Nucleus accumbens (tissue), 56 donors: Measurements from ENCODE around the gene HIBADH.
"Not testable (repeated sequence)": the region's sequence is repeated elsewhere in the genome, so short reads cannot be mapped to it uniquely, and the experiment has no call there.

ENCODE experiments used
- DNase-seq, 56 donors: peaks; one replicate each; lab custom pipeline; 2025; lab: John Stamatoyannopoulos, UW

Gene HIBADH

DNA sequence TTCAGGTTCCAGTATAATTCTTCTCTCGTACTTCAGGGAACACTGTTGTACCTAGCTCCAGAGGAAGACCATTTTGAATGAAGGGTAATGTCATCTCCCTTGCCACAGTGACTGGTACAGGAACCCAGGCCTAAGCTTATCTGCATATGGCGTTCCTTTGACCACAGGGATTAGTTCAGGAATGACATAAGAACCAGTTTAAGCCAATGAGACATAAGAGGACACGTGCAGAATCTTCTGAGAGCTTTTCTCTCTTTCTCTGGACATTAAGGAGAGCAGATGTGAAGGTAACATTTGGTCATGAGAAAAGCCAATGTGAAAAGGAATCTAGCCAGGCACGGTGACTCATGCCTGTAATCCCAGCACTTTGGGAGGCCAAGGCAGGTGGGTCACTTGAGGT is 21.8 kb upstream of the HIBADH start:
- DNase-seq, result no peak

DNA sequence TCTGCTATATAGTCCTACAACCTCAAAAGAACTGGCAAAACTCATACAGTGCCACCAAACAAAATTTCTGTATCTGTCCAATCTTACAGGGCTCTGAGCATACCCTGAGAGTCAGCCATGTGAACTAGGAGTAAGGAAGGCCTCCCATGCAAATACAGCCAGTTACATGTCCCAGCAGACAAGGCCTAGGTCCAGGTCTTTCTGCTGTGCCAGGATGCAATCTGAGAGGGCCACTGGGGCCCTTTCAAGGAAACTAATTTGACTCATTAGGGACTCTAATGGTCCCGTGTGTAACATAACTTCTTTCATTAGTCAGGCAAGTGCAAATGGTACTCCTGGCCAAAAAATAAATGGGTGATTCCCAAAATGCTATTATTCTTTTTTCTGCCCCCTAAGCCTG is 17.9 kb upstream of the HIBADH start:
- DNase-seq, result no peak

DNA sequence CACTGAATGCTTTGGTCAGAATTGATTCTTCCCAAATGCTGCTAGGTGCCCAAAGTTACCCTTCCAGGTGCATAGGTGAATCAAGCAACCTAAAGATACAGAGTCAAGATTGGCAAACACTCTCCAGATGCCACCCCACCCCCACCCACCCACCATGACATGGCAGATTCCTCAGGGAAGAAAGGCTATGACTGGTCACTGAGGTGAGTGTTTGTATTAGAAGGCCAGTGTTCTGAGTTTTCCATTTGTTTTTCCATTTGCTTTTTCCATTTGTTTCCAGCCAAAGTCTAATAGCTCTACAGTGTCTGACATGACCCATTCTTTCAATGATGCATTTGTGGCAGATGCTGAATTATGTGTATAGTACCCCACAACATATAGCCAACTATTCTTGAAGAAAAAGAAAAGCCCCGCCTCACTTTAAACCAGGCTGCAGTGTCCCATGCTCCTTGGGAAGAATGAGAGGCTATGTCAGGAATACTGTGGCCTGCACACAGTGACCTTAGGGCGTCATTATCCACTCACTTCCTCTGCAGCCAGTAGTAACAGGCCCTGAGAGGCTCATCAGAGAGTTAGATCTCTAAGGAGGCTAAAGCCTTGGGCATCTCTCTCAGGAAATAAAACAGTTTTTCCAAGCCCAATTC is 16.1 kb upstream of the HIBADH start:
- DNase-seq, result no peak

DNA sequence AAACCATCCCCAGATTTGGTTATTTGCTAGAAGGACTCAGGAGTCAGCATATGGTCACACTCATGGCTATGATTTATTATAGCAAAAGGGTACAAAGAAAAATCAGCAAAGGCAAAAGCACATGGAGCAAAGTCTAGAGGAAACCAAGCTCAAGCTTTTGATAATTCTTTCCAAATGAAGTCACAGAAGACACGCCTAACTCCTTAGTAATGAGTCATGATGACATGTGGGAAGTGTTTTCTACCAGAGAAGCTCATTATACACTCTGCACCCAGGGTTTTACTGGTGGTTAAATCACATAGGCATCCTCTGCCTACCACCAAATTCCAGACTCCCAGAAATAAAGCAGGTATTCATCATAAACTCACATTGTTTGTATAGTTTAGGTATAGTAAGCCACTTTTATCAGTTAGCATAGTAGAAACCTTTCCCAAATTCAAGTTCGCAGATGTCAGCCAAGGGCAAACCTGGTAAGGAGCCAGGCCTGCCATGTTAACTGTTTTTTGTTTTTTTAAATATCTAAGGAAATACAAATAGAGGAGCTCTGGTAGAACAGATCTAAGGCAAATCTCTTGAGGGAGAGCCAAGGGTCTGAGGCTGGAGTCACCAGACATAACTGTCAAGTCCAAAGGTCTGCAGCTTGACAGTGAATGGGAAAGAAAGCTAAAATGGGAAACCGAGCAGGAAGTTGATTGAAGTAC is 15.4 kb upstream of the HIBADH start:
- peak in 3 of 56 donors; percentile 7 to 12 (median 8) for DNase-seq

DNA sequence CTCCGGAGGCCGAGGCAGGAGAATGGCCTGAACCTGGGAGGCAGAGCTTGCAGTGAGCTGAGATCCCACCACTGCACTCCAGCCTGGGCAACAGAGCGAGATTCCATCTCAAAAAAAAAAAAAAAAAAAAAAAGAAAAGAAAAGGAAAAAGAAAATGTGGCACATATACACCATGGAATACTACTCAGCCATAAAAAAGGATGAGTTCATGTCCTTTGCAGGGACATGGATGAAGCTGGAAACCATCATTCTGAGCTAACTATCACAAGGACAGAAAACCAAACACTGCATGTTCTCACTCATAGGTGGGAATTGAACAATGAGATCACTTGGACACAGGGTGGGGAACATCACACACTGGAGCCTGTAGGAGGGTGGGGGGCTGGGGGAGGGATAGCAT is 11.4 kb upstream of the HIBADH start:
- DNase-seq, result not testable (repeated sequence)

DNA sequence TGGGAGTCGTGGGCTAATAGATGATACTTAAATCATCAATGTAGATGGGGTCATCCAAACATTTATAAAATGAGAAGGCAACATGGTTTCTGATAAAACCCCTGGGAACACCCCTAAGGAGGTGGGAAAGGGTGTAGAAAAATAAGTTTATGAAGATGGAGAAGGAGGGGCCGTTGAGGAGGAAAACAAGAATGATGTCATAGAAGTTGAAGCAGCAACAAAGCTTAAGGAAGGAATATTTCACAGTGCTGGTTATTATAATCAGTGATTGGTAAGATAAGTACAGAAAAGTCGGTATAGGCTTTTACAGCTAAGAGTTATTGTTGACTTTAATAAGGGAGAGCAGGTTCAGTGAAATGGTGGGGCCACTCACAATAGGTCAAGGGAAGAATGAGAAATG is 9.0 kb upstream of the HIBADH start:
- DNase-seq, result no peak

DNA sequence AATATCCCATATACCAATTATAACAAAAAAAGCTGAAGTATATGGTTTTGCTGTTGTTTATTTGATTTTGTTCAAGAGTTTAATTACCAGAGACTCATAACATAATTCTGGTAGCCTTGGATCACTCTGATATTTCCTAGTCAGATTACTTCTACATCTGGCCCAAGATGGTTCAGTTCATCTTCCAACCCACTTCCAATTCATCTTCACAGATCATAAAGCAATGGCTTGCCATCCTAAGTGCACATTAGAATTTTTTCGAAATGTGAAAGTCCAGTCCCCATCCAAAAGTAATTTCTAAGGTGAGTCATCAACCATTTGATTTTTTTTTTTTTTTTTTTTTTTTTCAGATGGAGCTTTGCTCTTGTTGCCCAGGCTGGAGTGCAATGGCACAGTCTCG is 8.0 kb upstream of the HIBADH start:
- DNase-seq, result no peak

DNA sequence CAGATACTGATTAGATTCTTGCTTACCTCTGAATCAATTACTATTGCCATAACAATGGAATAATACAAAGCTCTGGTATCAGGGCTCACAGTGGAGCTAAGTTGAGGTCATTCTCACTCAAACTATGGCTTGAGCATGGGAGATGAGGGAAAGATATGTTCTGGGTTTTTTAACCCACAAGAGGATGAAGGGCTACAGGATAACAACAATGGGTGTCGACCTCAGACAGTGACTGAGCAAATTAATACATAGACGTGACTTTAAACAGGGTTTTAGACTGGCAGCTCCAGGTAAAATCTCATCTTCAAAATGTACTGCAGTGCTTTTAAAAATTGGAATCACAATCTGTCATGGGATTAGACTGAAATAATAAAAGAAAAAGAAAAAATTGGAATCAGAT is 7.5 kb upstream of the HIBADH start:
- DNase-seq, result no peak

DNA sequence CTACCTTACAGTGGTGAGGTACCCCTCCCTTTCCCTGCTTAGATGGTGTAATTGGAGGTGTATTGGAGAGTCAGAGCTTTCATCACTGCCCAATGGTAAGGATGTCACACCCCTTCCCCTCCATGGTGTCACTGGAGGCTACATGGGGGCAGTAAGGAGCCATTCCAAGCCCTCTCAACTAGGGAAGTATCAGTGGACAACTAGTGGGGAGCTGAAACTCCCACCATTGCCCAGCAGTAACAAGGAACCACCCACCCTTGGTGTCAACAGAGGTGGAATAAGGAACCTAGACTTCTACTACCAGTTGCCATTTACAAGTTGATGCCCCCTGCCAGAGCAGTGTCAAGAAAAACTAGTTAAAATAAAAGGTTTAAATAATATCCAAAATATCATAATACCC is 2.8 kb upstream of the HIBADH start:
- no peak for DNase-seq

DNA sequence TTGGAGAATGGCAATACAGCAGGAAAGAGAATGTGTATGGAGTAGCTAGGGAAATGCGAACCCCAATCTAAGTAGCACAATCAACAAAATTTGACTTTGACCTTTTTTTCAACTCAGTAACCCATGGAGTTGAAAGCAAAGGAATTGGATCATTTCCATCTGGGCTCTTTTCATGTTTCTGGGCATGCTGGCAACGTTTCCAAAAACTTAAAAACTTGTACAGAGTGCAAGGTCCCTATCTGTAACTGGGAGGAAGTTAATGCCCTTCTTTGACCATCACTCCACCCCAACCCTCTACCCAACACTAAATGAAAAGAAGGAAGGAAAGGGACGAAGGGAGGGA is 1.3 kb upstream of the HIBADH start:
- no peak for DNase-seq

DNA sequence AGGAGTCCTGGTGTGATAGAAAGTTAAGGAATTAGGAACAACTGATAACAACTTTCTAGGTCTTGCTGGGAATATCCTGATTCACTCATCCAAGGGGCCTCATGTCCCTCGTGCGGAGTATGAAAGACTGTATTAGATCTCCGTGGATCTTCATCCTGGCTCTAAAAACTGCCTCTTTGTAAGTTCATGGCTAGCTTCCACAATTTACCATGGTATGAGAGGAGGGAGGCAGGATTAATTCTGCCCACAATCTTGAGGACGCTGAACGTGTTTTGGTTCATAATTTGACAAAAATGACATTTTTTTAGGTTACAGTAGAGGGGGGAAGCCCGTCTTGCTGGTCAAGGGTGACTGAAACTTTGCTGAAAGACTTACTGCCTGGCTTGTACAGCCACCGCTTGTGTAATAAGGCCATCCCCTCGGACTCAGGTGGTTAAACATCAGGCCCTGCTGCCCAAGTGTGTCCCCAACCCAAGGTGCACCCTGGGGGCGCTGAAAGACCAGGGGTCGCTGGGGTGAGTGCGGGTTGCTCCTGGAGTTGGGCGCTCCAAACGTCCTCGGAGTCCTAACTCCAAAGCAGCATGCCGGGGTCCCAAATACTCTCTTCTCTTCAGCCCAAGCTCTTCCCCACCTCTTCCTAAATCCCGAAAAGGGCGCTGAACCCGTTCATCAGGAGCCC is 733 bp downstream of the HIBADH start:
- DNase-seq, result peak in 28 of 56 donors; percentile 4 to 69 (median 47)

DNA sequence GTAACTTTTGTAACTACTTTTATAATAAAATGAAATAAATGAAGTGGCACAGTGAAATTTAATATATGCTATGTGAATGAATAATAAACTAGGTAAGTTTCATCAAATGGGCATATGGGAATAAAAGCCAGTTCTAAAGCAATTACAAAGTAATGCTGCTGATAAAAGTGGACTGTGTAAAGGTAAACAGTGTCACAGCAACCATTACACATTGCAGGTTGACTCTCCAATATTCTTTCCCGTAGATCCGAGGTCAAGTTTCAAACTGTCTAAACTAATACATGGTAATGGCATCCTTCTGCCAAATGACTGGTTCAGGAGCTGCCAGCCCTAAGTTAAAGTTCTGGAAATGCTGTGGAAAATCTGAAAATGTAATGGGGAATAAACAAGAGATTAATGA is 6.0 kb downstream of the HIBADH start:
- DNase-seq, result no peak

DNA sequence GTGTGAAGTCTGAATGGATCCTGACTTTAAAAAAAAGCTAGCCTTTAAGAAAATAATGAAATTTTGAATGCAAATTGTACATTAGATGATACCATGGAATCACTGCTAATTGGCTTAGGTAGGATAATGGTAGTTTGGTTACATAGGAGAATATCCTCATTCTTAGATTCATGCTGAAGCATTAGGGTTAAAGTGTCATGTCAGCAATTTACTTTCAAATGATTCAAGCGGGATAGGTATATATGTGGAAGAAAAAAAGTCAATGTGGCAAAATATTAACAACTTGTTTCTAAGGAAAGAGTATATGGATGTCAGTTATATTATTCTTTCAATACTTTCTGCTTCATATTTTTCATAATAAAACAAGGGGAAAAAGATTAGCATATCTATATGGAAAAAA is 7.5 kb downstream of the HIBADH start:
- DNase-seq, result no peak

DNA sequence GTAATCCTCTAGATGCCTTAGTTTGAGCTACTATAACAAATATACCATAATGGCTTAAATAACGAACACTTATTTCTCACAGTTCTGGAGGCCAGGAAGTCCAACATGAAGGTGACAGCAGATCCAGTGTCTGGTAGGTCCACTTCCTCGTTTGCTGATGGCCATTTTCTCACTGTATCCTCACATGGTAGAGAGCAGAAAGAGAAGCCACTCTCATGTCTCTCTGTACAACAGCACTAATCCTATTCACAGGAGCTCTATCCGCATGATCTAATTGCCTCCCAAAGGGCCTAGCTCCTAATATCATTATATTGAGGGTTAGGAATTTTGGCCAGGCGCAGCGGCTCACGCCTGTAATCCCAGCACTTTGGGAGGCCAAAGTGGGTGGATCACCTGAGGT is 10.2 kb downstream of the HIBADH start:
- DNase-seq, result no peak

DNA sequence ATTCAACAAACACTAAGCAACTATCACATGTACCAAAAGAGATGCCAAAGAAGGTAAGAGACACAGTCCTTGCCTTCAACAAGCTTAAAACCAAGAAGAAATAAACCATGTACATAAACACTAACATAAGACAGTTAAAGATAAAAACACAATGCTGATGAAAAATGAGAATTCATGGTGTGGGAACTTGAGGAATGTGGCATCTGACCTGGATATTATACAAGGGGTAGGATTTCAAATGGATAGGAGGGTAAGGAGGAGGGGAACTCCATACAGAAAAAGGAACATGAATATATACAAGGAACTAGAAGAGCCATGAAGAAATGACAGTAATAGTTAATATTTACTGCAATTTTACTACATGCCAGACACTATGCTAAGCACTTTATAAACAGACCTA is 11.0 kb downstream of the HIBADH start:
- DNase-seq, result no peak

DNA sequence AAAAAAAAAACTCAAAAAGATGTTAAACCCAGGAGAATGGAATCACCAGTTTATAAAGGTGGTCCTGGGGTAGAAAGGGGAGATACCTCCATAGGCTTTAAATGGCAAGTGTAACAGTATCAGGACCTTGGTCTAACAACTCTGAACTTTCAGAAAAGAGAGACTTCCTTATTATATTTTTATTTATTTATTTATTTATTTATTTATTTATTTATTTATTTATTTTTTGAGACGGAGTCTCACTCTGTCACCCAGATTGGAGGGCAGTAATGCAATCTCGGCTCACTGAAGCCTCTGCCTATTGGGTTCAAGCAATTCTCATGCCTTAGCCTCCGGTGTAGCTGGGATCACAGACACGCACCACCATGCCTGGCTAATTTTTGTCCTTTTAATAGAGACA is 12.4 kb downstream of the HIBADH start:
- no peak for DNase-seq

DNA sequence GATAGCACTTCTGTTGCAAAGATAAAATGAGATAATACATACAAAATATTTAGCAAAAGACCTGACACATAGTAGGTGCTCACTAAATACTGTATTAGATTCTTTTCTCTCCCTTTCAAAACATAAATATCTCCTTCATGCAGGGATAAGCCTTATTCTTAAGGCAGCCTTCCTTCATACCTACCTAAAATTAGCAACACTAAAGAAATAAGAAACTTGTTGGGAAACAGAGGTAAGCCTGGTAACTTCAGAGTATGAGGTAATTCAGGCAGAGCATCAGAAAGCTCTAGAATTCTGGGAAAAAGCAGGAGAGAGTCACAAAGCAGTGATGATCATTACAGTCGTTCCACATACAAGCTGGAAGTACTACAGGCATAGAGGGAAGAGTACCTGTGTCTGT is 15.2 kb downstream of the HIBADH start:
- no peak for DNase-seq

DNA sequence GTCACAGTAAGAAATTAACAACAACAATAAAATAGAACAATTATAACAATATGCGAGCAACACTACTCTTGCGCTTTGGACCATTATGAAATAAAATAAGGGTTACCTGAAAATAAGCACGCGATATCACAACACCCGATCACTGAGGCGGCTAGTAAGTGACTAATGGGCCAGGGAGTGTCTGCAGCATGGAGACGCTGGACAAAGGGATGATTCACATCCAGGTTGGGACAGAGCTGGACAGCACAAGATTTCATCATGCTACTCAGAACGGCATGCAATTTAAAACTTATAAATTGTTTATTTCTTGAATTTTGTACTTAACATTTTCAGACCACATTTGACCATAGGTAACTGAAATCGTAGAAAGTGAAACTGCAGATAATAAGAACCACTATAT is 15.6 kb downstream of the HIBADH start:
- DNase-seq, result no peak

DNA sequence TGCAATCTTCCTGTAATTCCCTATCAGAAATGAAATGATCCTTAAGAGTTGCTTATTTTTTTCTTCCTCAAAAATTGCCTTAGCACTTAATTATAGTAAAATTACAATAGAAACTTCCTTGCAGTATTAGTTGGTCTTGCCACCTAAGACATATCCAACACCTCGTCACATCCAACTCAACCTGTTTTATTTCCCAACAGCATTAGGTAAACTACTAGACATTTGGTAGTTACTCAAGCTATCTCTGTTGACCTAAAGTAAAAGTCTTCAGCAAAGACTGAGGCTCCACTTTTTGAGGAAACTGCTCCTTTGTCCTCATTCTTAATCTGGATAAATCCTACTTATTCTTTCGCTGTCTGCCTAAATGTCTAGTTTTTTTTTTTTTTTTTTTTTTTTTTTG is 20.4 kb downstream of the HIBADH start:
- no peak for DNase-seq

DNA sequence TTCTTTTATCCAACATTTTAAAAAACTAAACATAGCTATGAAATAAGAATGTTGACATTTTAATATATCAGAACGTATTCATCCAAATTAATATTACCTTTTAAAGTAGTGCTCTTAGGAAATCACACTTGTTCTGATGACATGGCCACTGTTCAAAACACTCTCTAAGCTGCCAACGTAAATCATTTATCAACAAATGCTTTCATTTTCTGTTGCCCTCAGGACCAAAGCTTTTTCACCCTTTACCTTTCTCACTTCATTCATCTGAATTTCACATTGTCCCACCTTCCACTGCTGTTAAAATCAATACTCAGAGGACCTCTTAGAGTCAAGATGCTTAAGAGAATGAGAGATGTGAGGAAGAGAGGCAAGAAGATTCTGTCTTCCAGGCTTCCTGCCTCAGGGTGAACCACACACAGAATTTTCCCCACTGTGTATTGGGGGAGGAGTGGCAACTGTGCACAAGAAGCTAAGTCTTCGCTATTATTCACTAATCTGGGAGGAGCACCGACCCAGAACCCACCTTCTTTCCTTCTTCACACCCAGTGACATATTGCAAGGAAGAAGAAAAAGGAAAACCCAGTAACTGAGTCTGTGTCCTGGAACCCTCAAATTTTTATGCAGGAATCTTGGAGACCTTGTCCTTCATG is 21.0 kb downstream of the HIBADH start:
- no peak for DNase-seq

DNA sequence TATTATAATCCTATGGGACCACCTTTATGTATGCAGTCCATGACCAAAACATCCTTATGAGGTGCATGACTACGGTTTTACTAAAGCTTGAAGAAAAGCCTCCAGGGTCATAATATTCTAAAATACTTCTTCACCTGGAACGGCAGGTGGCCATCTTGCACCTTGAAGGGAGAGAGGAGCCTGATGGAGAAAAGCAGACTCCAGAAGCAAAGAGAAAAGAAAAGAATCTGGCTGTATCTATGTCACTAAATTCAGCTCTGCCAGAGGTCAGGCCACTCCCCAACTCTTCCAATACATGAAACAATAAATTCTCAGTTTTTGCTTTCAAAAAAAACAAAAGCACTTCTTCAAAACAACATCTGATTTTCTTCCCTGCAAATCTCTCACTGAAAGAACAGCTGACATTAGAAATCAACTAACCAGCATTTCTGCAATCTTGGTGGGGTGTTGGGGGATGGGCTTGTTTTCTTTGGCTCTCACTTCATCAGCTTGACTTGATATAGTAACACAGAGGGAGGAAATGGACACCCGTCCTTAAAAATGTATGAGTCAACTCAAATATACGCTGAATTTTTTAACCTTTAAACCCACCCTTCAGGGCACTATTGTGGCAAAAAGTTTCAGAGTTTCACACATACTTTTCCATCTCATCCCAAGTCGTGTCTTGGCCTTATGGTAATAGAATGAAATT is 21.7 kb downstream of the HIBADH start:
- no peak for DNase-seq
